CD14-positive monocyte (primary cell): ENCODE data around the gene DEPDC7. TPM values are rescaled to one million over a fixed set of nuclear protein-coding genes. Genes with fewer than 3 reads are reported as not detected.

Source experiments
- DNase-seq, 3 donors: peaks; one replicate each; pipeline ENCODE4 v3.0.0-alpha.2; 2011 to 2022
- H2AFZ ChIP-seq: 2 replicates; pipeline ENCODE4 v1.6.0; 2012; ENCODE audit warnings: mild to moderate bottlenecking, low read depth, low read length, inconsistent platforms; ENCODE audit not compliant: insufficient read depth, poor library complexity, severe bottlenecking
- H3K27ac ChIP-seq, 2 donors: 1 replicate in 1 of 2; 2 replicates in 1 of 2; pipeline ENCODE4 v1.5.1; 2012 to 2013; ENCODE audit warnings: low read length in 2 of 2, control low read depth in 1 of 2, inconsistent platforms in 1 of 2, low read depth in 1 of 2, mild to moderate bottlenecking in 1 of 2
- H3K27me3 ChIP-seq, 2 donors: one replicate each; pipeline versions ENCODE4 v1.6.0 to v1.6.1; 2011 to 2013; ENCODE audit warnings: low read length in 2 of 2; ENCODE audit not compliant: control insufficient read depth in 2 of 2, insufficient read depth in 2 of 2
- H3K36me3 ChIP-seq, 2 donors: replicated peaks in 1 of 2; 1 replicate in 1 of 2; 2 replicates in 1 of 2; pipeline versions ENCODE4 v1.5.1 to v1.6.1; 2012 to 2013; ENCODE audit warnings: low read length in 2 of 2, control low read depth in 1 of 2, inconsistent platforms in 1 of 2, mild to moderate bottlenecking in 1 of 2; ENCODE audit not compliant: insufficient read depth in 2 of 2, control insufficient read depth in 1 of 2
- H3K4me1 ChIP-seq, 2 donors: 1 replicate in 1 of 2; 2 replicates in 1 of 2; pipeline versions ENCODE4 v1.5.1 to v1.6.1; 2012 to 2013; ENCODE audit warnings: low read length in 2 of 2, control low read depth in 1 of 2, inconsistent platforms in 1 of 2, mild to moderate bottlenecking in 1 of 2, moderate library complexity in 1 of 2; ENCODE audit not compliant: insufficient read depth in 2 of 2, control insufficient read depth in 1 of 2
- H3K4me2 ChIP-seq: replicated peaks from 2 replicates; pipeline ENCODE3; 2012; ENCODE audit warnings: low read length, moderate library complexity, mild to moderate bottlenecking; ENCODE audit not compliant: poor library complexity, severe bottlenecking; ENCODE audit errors: extremely low read depth
- H3K4me3 ChIP-seq, 3 experiments: fragments of 200-600 bp in 1 of 3; sonication (generic) in 1 of 3; replicated peaks in 1 of 3; 1 replicate in 2 of 3; 2 replicates in 1 of 3; pipeline ENCODE4 v1.5.1; 2011 to 2013; ENCODE audit warnings: low read length in 3 of 3, mild to moderate bottlenecking in 3 of 3, control low read depth in 2 of 3, low read depth in 2 of 3, inconsistent platforms in 1 of 3, moderate library complexity in 1 of 3
- H3K79me2 ChIP-seq: 2 replicates; pipeline ENCODE4 v1.6.0; 2012; ENCODE audit warnings: mild to moderate bottlenecking, control low read depth, inconsistent platforms, low read length, moderate library complexity; ENCODE audit not compliant: insufficient read depth
- H3K9ac ChIP-seq: 2 replicates; pipeline ENCODE4 v1.6.0; 2017; ENCODE audit warnings: low read length, mild to moderate bottlenecking; ENCODE audit not compliant: insufficient read depth, poor library complexity, severe bottlenecking
- H3K9me3 ChIP-seq, 2 donors: replicated peaks in 1 of 2; 1 replicate in 1 of 2; 2 replicates in 1 of 2; pipeline versions ENCODE4 v1.5.1 to v1.6.1; 2012 to 2013; ENCODE audit warnings: low read length in 2 of 2, control low read depth in 1 of 2; ENCODE audit not compliant: control insufficient read depth in 1 of 2, insufficient read depth in 1 of 2
- H4K20me1 ChIP-seq: 2 replicates; pipeline ENCODE4 v1.6.0; 2012; ENCODE audit warnings: mild to moderate bottlenecking, low read length, control low read depth, moderate library complexity; ENCODE audit not compliant: insufficient read depth
- H3K27ac Mint-ChIP-seq, 7 donors: one replicate each; pipeline ENCODE4 v1.8.0; 2020; ENCODE audit warnings: mild to moderate bottlenecking in 7 of 7, mixed read lengths in 7 of 7, moderate library complexity in 6 of 7, inconsistent platforms in 2 of 7
- H3K27me3 Mint-ChIP-seq, 3 donors: one replicate each; pipeline ENCODE4 v1.8.0; 2021 to 2022; ENCODE audit warnings: low read depth in 3 of 3, mild to moderate bottlenecking in 3 of 3, mixed read lengths in 3 of 3, moderate library complexity in 3 of 3, inconsistent platforms in 1 of 3
- H3K36me3 Mint-ChIP-seq, 2 donors: one replicate each; pipeline ENCODE4 v1.8.0; 2020; ENCODE audit warnings: mixed read lengths in 2 of 2, inconsistent platforms in 1 of 2, mild to moderate bottlenecking in 1 of 2
- H3K4me1 Mint-ChIP-seq: one replicate; pipeline ENCODE4 v1.8.0; 2020; ENCODE audit warnings: mild to moderate bottlenecking, mixed read lengths
- H3K4me3 Mint-ChIP-seq, 2 donors: one replicate each; pipeline ENCODE4 v1.8.0; 2020; ENCODE audit warnings: mild to moderate bottlenecking in 2 of 2, mixed read lengths in 2 of 2, moderate library complexity in 1 of 2
- H3K9me3 Mint-ChIP-seq, 7 donors: one replicate each; pipeline ENCODE4 v1.8.0; 2020 to 2022; ENCODE audit warnings: mixed read lengths in 7 of 7, mild to moderate bottlenecking in 6 of 7, moderate library complexity in 6 of 7, inconsistent platforms in 2 of 7
- CTCF ChIP-seq: fragments of 200-600 bp; IDR thresholded peaks from one replicate; pipeline ENCODE4 v1.8.0; 2022; ENCODE audit warnings: antibody characterized with exemption, mild to moderate bottlenecking
- WGBS: methylation state at CpG from one replicate; pipeline ENCODE4 v1.1.5; 2013; ENCODE audit warnings: missing lambda C conversion rate; ENCODE audit not compliant: insufficient coverage; 5-methylcytosine and 5-hydroxymethylcytosine counted together
- intact Hi-C, 2 donors: fragments of 100-400 bp; cut with micrococcal nuclease; formaldehyde crosslinking; loops; one replicate each; pipeline versions ENCODE4 v1.15.0 to v1.15.1; 2023
- polyA plus RNA-seq, 3 donors: library from polyadenylated mRNA; depleted of rRNA in 1 of 3; unstranded in 2 of 3; stranded (reverse) in 1 of 3; fragments of 300-500 nt in 2 of 3; fragments of >200 nt in 1 of 3; fragmentation: Illumina TruSeq in 2 of 3; gene quantifications; 1 replicate in 2 of 3; 2 replicates in 1 of 3; pipeline ENCODE4 v1.2.3, GENCODE V29; 2012 to 2021

Gene DEPDC7
- polyA plus RNA-seq, 3 donors: 0.33 to 0.55 (median 0.48) TPM

GRCh38 chr11:33055375-33055774 lies 39.7 kb downstream of the DEPDC7 start:
- H3K36me3 Mint-ChIP-seq: peaks cover 48 to 63% of the 10 kb centered on the region in 2 donors
- no peak for TF ChIP-seq CTCF
- Histone ChIP-seq H3K4me3 (no peak overlapping the region), H2AFZ (no peak overlapping the region), H3K4me2 (no peak overlapping the region), H4K20me1 (no peaks in the 10 kb centered on the region), H3K79me2 (peaks cover 25% of the 10 kb centered on the region), H3K9me3 (no peaks in the 10 kb centered on the region), H3K4me1 (peaks cover 17 to 19% of the 10 kb centered on the region in 2 donors), H3K27ac (no peak overlapping the region), H3K9ac (no peak overlapping the region), H3K27me3 (no peaks in the 10 kb centered on the region), H3K36me3 (peaks cover 34 to 59% of the 10 kb centered on the region in 2 donors)
- H3K4me3 Mint-ChIP-seq: no peak overlapping the region
- peak overlapping the region in 1 of 7 donors; percentile 23 for H3K27ac Mint-ChIP-seq
- no peaks in the 10 kb centered on the region for H3K9me3 Mint-ChIP-seq
- DNase-seq: no peak
- H3K4me1 Mint-ChIP-seq: peaks cover 19% of the 10 kb centered on the region
- H3K27me3 Mint-ChIP-seq: no peaks in the 10 kb centered on the region
- intact Hi-C loops: no loop called here

- Histone ChIP-seq H2AFZ (no peak overlapping the region), H3K27me3 (no peaks in the 10 kb centered on the region), H3K9me3 (no peaks in the 10 kb centered on the region), H3K79me2 (peaks cover 12% of the 10 kb centered on the region), H3K4me3 (no peak overlapping the region), H3K36me3 (peaks cover 45 to 74% of the 10 kb centered on the region in 2 donors), H3K4me1 (peaks cover 9 to 12% of the 10 kb centered on the region in 2 donors), H3K9ac (no peak overlapping the region), H4K20me1 (no peaks in the 10 kb centered on the region), H3K4me2 (no peak overlapping the region), H3K27ac (no peak overlapping the region)
- Mint-ChIP-seq H3K4me1 (peaks cover 12% of the 10 kb centered on the region), H3K9me3 (no peaks in the 10 kb centered on the region), H3K36me3 (peaks cover 60 to 80% of the 10 kb centered on the region in 2 donors), H3K4me3 (no peak overlapping the region), H3K27ac (peak overlapping the region in 1 of 7 donors; percentile 51), H3K27me3 (peaks cover 0 to 2% (median 0%) of the 10 kb centered on the region in 3 donors)
- WGBS: no CpG with 5 or more reads among the region's 1 CpG
- DNase-seq: no peak
- intact Hi-C loops: no loop called here
- TF ChIP-seq CTCF: no peak
Observed at GRCh38 chr11:33057284-33057683, 41.6 kb downstream of the DEPDC7 start.
